Prostate gland (tissue), 2 donors: ENCODE data around the gene CPHXL. TPM values are rescaled to one million over a fixed set of nuclear protein-coding genes. Genes with fewer than 3 reads are reported as not detected.

Source experiments
- DNase-seq: peaks from one replicate; pipeline ENCODE4 v3.0.0-alpha.2; 2019; ENCODE audit warnings: low spot score
- H3K27ac ChIP-seq, 2 donors: fragments of 200-600 bp; sonication (generic); 2 replicates each; pipeline ENCODE4 v1.5.1; 2017 to 2019
- H3K27me3 ChIP-seq: fragments of 200-600 bp; sonication (generic); replicated peaks from 2 replicates; pipeline ENCODE4 v1.5.1; 2019; ENCODE audit not compliant: insufficient read depth
- H3K36me3 ChIP-seq, 2 donors: fragments of 200-600 bp; sonication (generic); 1 replicate in 1 of 2; 2 replicates in 1 of 2; pipeline versions ENCODE4 v1.5.1 to v1.8.1; 2017 to 2019
- H3K4me1 ChIP-seq: fragments of 200-600 bp; sonication (generic); replicated peaks from 2 replicates; pipeline ENCODE4 v1.5.1; 2019
- H3K4me3 ChIP-seq, 2 donors: fragments of 200-600 bp; sonication (generic); 2 replicates each; pipeline ENCODE4 v1.5.1; 2017 to 2019
- H3K9me3 ChIP-seq: fragments of 200-600 bp; sonication (generic); 2 replicates; pipeline ENCODE4 v1.5.1; 2017
- POLR2A ChIP-seq: fragments of 450-650 bp; IDR thresholded peaks from one replicate; pipeline ENCODE4 v1.6.1; 2016; ENCODE audit warnings: antibody characterized with exemption, mild to moderate bottlenecking
- POLR2AphosphoS5 ChIP-seq: sonication (generic); formaldehyde crosslinking; IDR thresholded peaks from one replicate; pipeline ENCODE4 v1.6.1; 2017; ENCODE audit warnings: antibody characterized with exemption
- WGBS: methylation state at CpG from one replicate; pipeline ENCODE4 v1.1.5; 2018; 5-methylcytosine and 5-hydroxymethylcytosine counted together
- intact Hi-C: fragments of 100-400 bp; cut with DNase I; formaldehyde crosslinking; loops from one replicate; pipeline ENCODE4 v1.14.2; 2022
- total RNA-seq, 2 donors: library from RNA; depleted of rRNA; stranded (reverse); fragments of >200 nt; gene quantifications; one replicate each; pipeline ENCODE4 v1.1.0, GENCODE V29; 2016
- TF ChIP-seq, protein P1 (sequence below), 4 experiments: fragments of 200-600 bp in 2 of 4; fragments of 450-650 bp in 2 of 4; sonication (generic) in 2 of 4; IDR thresholded peaks; 1 replicate in 3 of 4; 2 replicates in 1 of 4; pipeline ENCODE4 v1.5.1; 2016 to 2019; ENCODE audit warnings: antibody characterized with exemption in 4 of 4, mild to moderate bottlenecking in 2 of 4, moderate library complexity in 2 of 4

Gene CPHXL
- total RNA-seq, 2 donors from 2014 or later, result not detected

DNA sequence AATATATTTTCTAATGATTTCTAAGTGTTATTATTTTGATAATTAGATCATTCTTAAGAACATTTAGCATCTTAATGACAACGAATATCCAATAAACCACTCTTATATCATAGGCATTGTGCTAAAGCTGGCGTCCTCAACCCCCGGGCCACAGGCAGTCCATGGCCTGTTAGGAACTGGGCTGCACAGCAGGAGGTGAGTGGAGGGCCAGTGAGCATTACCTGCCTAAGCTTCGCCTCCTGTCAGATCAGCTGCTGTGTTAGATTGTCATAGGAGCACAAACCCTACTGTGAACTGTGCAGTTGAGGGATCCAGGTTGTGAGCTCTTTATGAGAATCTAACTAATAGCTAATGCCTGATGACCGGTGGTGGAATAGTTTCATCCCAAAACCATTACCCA, 28.7 kb downstream of the CPHXL start:
- Histone ChIP-seq H3K27me3 (no peaks in the 10 kb centered on the region), H3K36me3 (no peaks in the 10 kb centered on the region), H3K9me3 (no peaks in the 10 kb centered on the region), H3K4me3 (no peak overlapping the region), H3K27ac (no peak overlapping the region), H3K4me1 (no peaks in the 10 kb centered on the region)
- WGBS, result 91% methylated on average over 5 of the region's 5 CpGs
- TF ChIP-seq, protein P1, sequence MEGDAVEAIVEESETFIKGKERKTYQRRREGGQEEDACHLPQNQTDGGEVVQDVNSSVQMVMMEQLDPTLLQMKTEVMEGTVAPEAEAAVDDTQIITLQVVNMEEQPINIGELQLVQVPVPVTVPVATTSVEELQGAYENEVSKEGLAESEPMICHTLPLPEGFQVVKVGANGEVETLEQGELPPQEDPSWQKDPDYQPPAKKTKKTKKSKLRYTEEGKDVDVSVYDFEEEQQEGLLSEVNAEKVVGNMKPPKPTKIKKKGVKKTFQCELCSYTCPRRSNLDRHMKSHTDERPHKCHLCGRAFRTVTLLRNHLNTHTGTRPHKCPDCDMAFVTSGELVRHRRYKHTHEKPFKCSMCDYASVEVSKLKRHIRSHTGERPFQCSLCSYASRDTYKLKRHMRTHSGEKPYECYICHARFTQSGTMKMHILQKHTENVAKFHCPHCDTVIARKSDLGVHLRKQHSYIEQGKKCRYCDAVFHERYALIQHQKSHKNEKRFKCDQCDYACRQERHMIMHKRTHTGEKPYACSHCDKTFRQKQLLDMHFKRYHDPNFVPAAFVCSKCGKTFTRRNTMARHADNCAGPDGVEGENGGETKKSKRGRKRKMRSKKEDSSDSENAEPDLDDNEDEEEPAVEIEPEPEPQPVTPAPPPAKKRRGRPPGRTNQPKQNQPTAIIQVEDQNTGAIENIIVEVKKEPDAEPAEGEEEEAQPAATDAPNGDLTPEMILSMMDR (IDR thresholded peaks at IDR 0.05), result no peak
- TF ChIP-seq POLR2AphosphoS5, result no peak
- no peak for TF ChIP-seq POLR2A
- DNase-seq, result no peak
- intact Hi-C loops, result no loop called here

DNA sequence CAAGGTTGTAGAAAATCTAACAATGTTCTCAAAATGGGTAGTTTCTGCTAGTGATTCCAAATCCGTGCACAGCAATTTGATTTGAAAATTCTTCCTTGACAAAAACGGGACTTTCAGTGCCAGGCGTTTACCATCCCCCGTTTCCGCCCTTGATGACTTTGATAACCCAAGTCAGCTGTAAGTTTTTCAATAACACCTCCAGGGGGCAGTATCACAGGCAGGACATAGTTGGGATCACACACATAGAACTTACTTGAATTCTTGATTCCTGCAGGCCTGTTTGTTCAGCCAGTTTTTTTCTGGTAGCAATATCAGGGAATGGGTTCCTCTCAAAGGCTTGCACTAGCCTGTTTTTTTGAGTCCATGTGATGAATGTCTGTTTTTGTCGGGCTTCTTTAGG, 30.6 kb downstream of the CPHXL start:
- H3K27me3 ChIP-seq, result no peaks in the 10 kb centered on the region
- intact Hi-C loops, result no loop called here
- H3K27ac ChIP-seq, result no peak overlapping the region
- H3K4me1 ChIP-seq, result no peaks in the 10 kb centered on the region
- TF ChIP-seq, protein P1 (IDR thresholded peaks at IDR 0.05), result no peak
- no peak for TF ChIP-seq POLR2AphosphoS5
- no peak for TF ChIP-seq POLR2A
- H3K9me3 ChIP-seq, result no peaks in the 10 kb centered on the region
- H3K36me3 ChIP-seq, result no peaks in the 10 kb centered on the region
- DNase-seq, result no peak
- no peak overlapping the region for H3K4me3 ChIP-seq
- 82% methylated on average over 6 of the region's 6 CpGs for WGBS

DNA sequence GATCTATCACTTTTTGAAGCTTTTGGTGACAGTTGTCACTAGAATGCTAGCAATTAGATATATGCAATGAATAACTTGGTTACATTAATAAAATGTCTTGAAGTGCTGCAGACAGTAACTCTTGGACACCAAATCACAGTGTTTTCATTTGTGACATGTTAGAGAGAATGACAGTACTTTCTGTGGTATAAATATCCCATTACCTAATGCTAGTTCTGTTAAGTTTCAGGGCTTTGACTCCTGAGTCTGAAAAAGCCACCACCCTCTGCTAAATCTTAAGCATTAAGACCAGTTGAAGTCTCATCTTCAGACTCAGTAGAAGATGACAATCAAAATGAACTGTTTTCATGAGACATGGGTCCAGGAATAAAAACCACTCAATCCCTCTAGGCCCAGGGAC, 38.9 kb downstream of the CPHXL start:
- intact Hi-C loops, result no loop called here
- TF ChIP-seq POLR2A (no peak), POLR2AphosphoS5 (no peak)
- TF ChIP-seq, protein P1 (IDR thresholded peaks at IDR 0.05), result no peak
- Histone ChIP-seq H3K4me1 (no peaks in the 10 kb centered on the region), H3K36me3 (no peaks in the 10 kb centered on the region), H3K4me3 (no peak overlapping the region), H3K27ac (no peak overlapping the region), H3K9me3 (no peaks in the 10 kb centered on the region), H3K27me3 (no peaks in the 10 kb centered on the region)
- DNase-seq, result no peak

DNA sequence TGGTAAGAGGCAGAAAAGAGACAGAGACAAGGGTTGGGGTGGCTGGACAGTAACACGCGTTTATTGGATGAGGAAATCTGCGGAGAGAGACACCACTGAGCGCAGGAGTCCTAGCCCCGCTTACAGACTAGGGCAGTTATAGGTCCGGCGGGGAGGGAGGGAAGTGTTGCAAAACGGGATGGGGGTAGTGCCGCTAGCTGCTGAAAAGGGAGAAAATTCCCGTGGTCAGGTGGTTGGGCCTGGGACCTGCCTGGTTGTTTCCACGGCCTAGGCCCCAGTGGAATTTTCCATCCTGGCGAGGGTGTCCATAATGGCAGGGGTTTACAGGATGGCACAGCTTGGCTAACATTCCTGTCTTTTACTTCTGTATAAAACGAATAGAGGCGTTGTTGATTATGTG, 44.0 kb downstream of the CPHXL start:
- Histone ChIP-seq H3K27me3 (no peaks in the 10 kb centered on the region), H3K4me3 (no peak overlapping the region), H3K4me1 (no peaks in the 10 kb centered on the region), H3K9me3 (no peaks in the 10 kb centered on the region), H3K36me3 (no peaks in the 10 kb centered on the region), H3K27ac (no peak overlapping the region)
- DNase-seq, result no peak
- intact Hi-C loops, result no loop called here
- WGBS, result 91% methylated on average over 14 of the region's 14 CpGs
- TF ChIP-seq, protein P1 (IDR thresholded peaks at IDR 0.05), result no peak

DNA sequence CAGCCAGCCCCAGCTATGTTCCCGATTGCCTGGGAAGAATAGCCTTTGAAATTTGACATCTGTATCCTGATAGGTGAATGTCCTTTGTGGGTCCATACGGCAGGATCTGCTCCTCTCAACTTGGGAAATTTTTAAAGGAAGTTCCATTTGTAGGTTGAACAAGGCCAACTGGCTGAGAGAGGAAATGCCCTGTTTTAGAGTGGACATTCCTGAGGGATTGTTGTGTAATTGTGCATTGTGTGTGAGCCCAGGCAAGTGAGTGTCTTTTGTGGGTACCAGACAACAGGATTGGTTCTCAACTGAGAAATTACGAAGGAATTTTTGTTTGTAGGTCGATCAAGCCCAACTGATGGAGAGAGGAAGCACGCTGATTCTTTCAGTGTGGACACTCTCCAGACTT, 46.9 kb downstream of the CPHXL start:
- intact Hi-C loops, result no loop called here
- TF ChIP-seq POLR2AphosphoS5 (no peak), POLR2A (no peak)
- TF ChIP-seq, protein P1 (IDR thresholded peaks at IDR 0.05), result no peak
- no peak for DNase-seq
- Histone ChIP-seq H3K36me3 (no peaks in the 10 kb centered on the region), H3K4me3 (no peak overlapping the region), H3K9me3 (no peaks in the 10 kb centered on the region), H3K27me3 (no peaks in the 10 kb centered on the region), H3K4me1 (no peaks in the 10 kb centered on the region), H3K27ac (no peak overlapping the region)
- WGBS, result 84% methylated on average over 5 of the region's 5 CpGs
